Muscle layer of colon (tissue), 2 donors: ENCODE data around the gene IL20RB.
A peak's percentile ranks its signal among the peaks of the same experiment; 100 is the strongest.
"Not testable (repeated sequence)": the region's sequence is repeated elsewhere in the genome, so short reads cannot be mapped to it uniquely, and the experiment has no call there.

ENCODE experiments used
- H3K27ac ChIP-seq: one replicate; pipeline ENCODE4 v1.7.0; 2013; ENCODE audit warnings: low read depth, mild to moderate bottlenecking, low read length, moderate library complexity
- H3K27me3 ChIP-seq, 2 donors: one replicate each; pipeline ENCODE4 v1.7.0; 2013; ENCODE audit warnings: low read length in 2 of 2, mild to moderate bottlenecking in 2 of 2; ENCODE audit not compliant: insufficient read depth in 2 of 2, control insufficient read depth in 1 of 2
- H3K36me3 ChIP-seq: one replicate; pipeline ENCODE4 v1.7.0; 2013; ENCODE audit warnings: mild to moderate bottlenecking, low read length; ENCODE audit not compliant: insufficient read depth
- H3K4me1 ChIP-seq: one replicate; pipeline ENCODE4 v1.7.0; 2013; ENCODE audit warnings: mild to moderate bottlenecking, low read length; ENCODE audit not compliant: insufficient read depth
- H3K4me3 ChIP-seq, 2 donors: one replicate each; pipeline ENCODE4 v1.7.0; 2013; ENCODE audit warnings: low read length in 2 of 2, low read depth in 1 of 2, mild to moderate bottlenecking in 1 of 2, moderate library complexity in 1 of 2
- H3K9ac ChIP-seq: one replicate; pipeline ENCODE4 v1.7.0; 2013; ENCODE audit warnings: low read length
- H3K9me3 ChIP-seq: one replicate; pipeline ENCODE4 v1.7.0; 2013; ENCODE audit warnings: mild to moderate bottlenecking, low read length
- donor health status: abdominal sarcoma.
- donor health status: Adenocarcinoma of cecum.

Gene IL20RB

GRCh38 chr3:137013951-137014688, 56.3 kb downstream of the IL20RB start:
- no peaks in the 10 kb centered on the region for H3K9me3 ChIP-seq
- peak overlapping the region; percentile 35 for H3K9ac ChIP-seq
- peak overlapping the region in 1 of 2 donors; percentile 64 for H3K4me3 ChIP-seq

GRCh38 chr3:137017316-137017715, 59.5 kb downstream of the IL20RB start:
- H3K27ac ChIP-seq, H3K4me1 ChIP-seq, H3K9ac ChIP-seq, H3K9me3 ChIP-seq, H3K4me3 ChIP-seq, H3K36me3 ChIP-seq, H3K27me3 ChIP-seq: not testable (repeated sequence)

More at GRCh38 chr3:137013951-137014688, 56.3 kb downstream of the IL20RB start:
- Histone ChIP-seq H3K27me3 (no peaks in the 10 kb centered on the region), H3K27ac (peak overlapping the region; percentile 31), H3K36me3 (no peaks in the 10 kb centered on the region), H3K4me1 (peaks cover 3% of the 10 kb centered on the region)

- Histone ChIP-seq H3K27ac (no peak overlapping the region), H3K4me1 (no peaks in the 10 kb centered on the region), H3K9me3 (no peaks in the 10 kb centered on the region), H3K9ac (no peak overlapping the region), H3K36me3 (no peaks in the 10 kb centered on the region), H3K27me3 (no peaks in the 10 kb centered on the region), H3K4me3 (no peak overlapping the region)
Measured at GRCh38 chr3:137020315-137020714, 62.5 kb downstream of the IL20RB start.

- no peaks in the 10 kb centered on the region for H3K9me3 ChIP-seq
- H3K36me3 ChIP-seq, result no peaks in the 10 kb centered on the region
- no peak overlapping the region for H3K27ac ChIP-seq
- no peak overlapping the region for H3K9ac ChIP-seq
- H3K4me3 ChIP-seq, result no peak overlapping the region
- no peaks in the 10 kb centered on the region for H3K4me1 ChIP-seq
- no peaks in the 10 kb centered on the region for H3K27me3 ChIP-seq
Measured at GRCh38 chr3:137020888-137021287, 63.1 kb downstream of the IL20RB start.

GRCh38 chr3:137024348-137024747, 66.6 kb downstream of the IL20RB start:
- H3K9me3 ChIP-seq, result no peaks in the 10 kb centered on the region
- H3K4me1 ChIP-seq, result no peaks in the 10 kb centered on the region
- no peak overlapping the region for H3K27ac ChIP-seq
- H3K27me3 ChIP-seq, result no peaks in the 10 kb centered on the region
- H3K4me3 ChIP-seq, result no peak overlapping the region
- H3K36me3 ChIP-seq, result no peaks in the 10 kb centered on the region
- no peak overlapping the region for H3K9ac ChIP-seq

- H3K4me1 ChIP-seq, result no peaks in the 10 kb centered on the region
Measured at GRCh38 chr3:137026701-137027100, 68.9 kb downstream of the IL20RB start.

GRCh38 chr3:137032465-137033120, 74.8 kb downstream of the IL20RB start:
- H3K4me3 ChIP-seq, result peak overlapping the region in 1 of 2 donors; percentile 44
- H3K4me1 ChIP-seq, result no peaks in the 10 kb centered on the region
- no peak overlapping the region for H3K9ac ChIP-seq
- no peaks in the 10 kb centered on the region for H3K27me3 ChIP-seq
- no peaks in the 10 kb centered on the region for H3K9me3 ChIP-seq
- no peak overlapping the region for H3K27ac ChIP-seq
- no peaks in the 10 kb centered on the region for H3K36me3 ChIP-seq

More at GRCh38 chr3:137026701-137027100, 68.9 kb downstream of the IL20RB start:
- Histone ChIP-seq H3K4me3 (no peak overlapping the region), H3K36me3 (no peaks in the 10 kb centered on the region), H3K27me3 (no peaks in the 10 kb centered on the region), H3K9ac (no peak overlapping the region), H3K27ac (no peak overlapping the region), H3K9me3 (no peaks in the 10 kb centered on the region)

GRCh38 chr3:137035631-137036030, 77.8 kb downstream of the IL20RB start:
- no peaks in the 10 kb centered on the region for H3K27me3 ChIP-seq
- no peaks in the 10 kb centered on the region for H3K36me3 ChIP-seq
- H3K27ac ChIP-seq, result no peak overlapping the region
- no peaks in the 10 kb centered on the region for H3K9me3 ChIP-seq
- no peaks in the 10 kb centered on the region for H3K4me1 ChIP-seq
- H3K9ac ChIP-seq, result no peak overlapping the region
- H3K4me3 ChIP-seq, result no peak overlapping the region

GRCh38 chr3:137039570-137039969, 81.8 kb downstream of the IL20RB start:
- H3K9me3 ChIP-seq, result no peaks in the 10 kb centered on the region
- no peaks in the 10 kb centered on the region for H3K27me3 ChIP-seq
- no peaks in the 10 kb centered on the region for H3K36me3 ChIP-seq
- no peak overlapping the region for H3K27ac ChIP-seq
- no peaks in the 10 kb centered on the region for H3K4me1 ChIP-seq
- H3K4me3 ChIP-seq, result no peak overlapping the region
- H3K9ac ChIP-seq, result no peak overlapping the region

GRCh38 chr3:137041251-137041650, 83.5 kb downstream of the IL20RB start:
- H3K27ac ChIP-seq, result no peak overlapping the region
- H3K9ac ChIP-seq, result no peak overlapping the region
- no peak overlapping the region for H3K4me3 ChIP-seq
- H3K4me1 ChIP-seq, result no peaks in the 10 kb centered on the region
- H3K36me3 ChIP-seq, result no peaks in the 10 kb centered on the region
- H3K9me3 ChIP-seq, result no peaks in the 10 kb centered on the region
- H3K27me3 ChIP-seq, result no peaks in the 10 kb centered on the region

- no peaks in the 10 kb centered on the region for H3K27me3 ChIP-seq
- H3K36me3 ChIP-seq, result no peaks in the 10 kb centered on the region
- no peaks in the 10 kb centered on the region for H3K4me1 ChIP-seq
- H3K9ac ChIP-seq, result no peak overlapping the region
- H3K27ac ChIP-seq, result no peak overlapping the region
- H3K4me3 ChIP-seq, result no peak overlapping the region
- H3K9me3 ChIP-seq, result no peaks in the 10 kb centered on the region
Measured at GRCh38 chr3:137041686-137042085, 83.9 kb downstream of the IL20RB start.

- no peaks in the 10 kb centered on the region for H3K9me3 ChIP-seq
- no peaks in the 10 kb centered on the region for H3K27me3 ChIP-seq
- H3K9ac ChIP-seq, result no peak overlapping the region
- H3K27ac ChIP-seq, result no peak overlapping the region
- no peaks in the 10 kb centered on the region for H3K36me3 ChIP-seq
- no peak overlapping the region for H3K4me3 ChIP-seq
- H3K4me1 ChIP-seq, result no peaks in the 10 kb centered on the region
Measured at GRCh38 chr3:137046747-137047146, 89.0 kb downstream of the IL20RB start.
